Measurements from ENCODE around the gene CLCN1.
"Not testable (repeated sequence)": the region's sequence is repeated elsewhere in the genome, so short reads cannot be mapped to it uniquely, and the experiment has no call there.

CLCN1 gene

DNA sequence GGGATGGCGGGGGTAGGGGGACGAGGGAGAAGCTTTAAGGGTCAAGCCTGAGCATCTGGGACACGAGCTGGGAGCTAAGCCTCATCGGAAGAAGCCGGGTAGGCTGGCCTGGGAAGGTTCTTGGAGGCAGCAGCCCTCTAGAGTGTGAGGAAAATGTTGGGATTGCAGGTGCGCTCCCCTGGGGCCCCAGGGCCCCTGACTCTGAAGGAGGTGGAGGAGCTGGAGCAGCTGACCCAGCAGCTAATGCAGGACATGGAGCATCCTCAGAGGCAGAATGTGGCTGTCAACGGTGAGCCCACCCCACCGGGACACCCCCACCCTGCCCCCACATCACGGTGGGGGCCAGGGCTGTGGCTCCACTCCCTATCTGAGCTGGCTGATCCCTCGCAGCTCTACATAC, 72.1 kb downstream of the CLCN1 start:
- no peak for DNase-seq

DNA sequence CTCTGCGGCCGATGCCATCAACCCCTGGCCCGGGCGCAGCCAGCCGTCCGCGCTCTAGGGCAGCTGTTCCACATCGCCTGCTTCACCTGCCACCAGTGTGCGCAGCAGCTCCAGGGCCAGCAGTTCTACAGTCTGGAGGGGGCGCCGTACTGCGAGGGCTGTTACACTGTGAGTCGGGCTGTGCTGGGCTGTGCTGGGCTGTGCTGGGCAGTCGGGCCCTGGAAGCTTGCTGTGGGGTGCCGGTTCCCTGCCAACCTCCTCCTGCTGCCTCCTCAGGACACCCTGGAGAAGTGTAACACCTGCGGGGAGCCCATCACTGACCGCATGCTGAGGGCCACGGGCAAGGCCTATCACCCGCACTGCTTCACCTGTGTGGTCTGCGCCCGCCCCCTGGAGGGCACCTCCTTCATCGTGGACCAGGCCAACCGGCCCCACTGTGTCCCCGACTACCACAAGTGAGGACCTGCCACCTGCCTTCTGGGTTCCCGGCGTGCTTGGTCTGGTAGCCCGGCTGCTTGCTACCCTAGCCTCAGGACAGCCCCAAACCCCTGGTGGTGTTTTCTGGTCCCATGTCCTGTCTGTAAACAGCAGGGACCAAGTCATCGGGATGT, 72.7 kb downstream of the CLCN1 start:
- DNase-seq: no peak

DNA sequence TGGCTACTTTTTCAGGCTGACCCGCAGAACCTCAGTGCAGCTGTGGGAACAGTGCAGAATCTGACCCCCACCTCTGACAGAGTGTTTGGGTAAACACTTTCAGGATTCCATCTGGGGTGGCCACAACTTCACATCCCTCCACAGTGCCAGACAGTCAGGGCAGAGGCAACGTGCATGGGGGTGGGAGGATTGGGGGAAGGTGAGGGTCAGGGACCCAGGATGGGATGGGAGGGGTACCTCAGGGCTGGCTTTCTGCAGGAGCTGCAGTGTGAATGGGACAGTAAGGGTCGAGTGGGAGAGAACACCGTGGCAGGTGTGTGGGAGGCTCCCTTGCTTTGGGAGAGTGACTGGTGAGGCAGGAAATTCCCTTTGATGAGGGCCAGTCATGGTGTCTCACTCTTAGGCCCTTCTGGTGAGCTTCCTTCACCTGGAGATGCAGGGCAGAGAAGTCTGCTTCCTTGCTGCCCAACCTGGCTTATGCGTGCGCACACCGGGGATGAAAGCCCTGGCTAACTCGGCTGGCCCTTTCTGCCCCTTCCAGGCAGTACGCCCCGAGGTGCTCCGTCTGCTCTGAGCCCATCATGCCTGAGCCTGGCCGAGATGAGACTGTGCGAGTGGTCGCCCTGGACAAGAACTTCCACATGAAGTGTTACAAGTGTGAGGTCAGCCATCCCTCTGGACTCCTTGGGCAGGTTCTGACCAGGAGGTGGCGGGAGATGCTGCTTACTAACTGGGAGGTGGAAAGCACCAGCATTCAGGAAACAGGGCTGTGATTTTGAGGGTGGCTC, 73.6 kb downstream of the CLCN1 start:
- no peak for DNase-seq

DNA sequence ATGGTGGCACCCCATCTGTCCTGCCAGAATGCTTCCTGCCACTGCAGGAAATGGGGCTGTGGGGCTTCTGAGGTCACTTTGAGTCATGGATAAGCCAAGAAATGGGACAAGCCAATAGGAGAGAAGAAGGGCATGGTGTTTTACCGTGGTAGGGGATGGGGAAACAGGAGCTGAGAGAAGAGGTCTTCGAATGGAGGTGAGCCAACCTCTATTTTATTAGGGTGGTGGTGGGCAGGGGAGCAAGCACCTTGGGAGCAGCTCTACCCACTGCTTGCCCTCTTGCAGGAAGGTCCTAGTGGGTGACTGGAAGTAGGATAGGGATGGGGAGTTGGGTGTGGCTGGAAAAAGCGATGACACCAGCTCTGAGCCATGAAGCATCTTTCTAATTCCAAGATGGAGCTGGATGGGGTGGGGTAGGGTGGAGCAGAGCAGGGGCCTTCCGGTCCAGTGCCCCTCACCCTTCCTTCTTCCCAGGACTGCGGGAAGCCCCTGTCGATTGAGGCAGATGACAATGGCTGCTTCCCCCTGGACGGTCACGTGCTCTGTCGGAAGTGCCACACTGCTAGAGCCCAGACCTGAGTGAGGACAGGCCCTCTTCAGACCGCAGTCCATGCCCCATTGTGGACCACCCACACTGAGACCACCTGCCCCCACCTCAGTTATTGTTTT, 74.3 kb downstream of the CLCN1 start:
- DNase-seq: no peak

DNA sequence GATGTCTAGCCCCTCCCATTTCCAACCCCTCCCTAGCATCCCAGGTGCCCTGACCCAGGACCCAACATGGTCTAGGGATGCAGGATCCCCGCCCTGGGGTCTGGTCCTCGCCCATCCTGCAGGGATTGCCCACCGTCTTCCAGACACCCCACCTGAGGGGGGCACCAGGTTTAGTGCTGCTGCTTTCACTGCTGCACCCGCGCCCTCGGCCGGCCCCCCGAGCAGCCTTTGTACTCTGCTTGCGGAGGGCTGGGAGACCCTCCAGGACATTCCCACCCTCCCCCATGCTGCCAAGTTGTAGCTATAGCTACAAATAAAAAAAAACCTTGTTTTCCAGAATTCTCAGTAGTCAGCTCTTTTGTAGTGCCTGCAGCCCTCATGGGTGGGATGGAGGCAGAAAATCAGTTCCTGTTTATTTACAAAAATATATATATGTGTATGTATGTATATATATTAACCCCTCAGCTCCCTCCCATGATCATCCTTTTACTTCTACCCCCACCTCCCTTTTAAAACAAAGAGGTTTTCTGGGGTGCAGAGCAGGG, 74.9 kb downstream of the CLCN1 start:
- DNase-seq: no peak

DNA sequence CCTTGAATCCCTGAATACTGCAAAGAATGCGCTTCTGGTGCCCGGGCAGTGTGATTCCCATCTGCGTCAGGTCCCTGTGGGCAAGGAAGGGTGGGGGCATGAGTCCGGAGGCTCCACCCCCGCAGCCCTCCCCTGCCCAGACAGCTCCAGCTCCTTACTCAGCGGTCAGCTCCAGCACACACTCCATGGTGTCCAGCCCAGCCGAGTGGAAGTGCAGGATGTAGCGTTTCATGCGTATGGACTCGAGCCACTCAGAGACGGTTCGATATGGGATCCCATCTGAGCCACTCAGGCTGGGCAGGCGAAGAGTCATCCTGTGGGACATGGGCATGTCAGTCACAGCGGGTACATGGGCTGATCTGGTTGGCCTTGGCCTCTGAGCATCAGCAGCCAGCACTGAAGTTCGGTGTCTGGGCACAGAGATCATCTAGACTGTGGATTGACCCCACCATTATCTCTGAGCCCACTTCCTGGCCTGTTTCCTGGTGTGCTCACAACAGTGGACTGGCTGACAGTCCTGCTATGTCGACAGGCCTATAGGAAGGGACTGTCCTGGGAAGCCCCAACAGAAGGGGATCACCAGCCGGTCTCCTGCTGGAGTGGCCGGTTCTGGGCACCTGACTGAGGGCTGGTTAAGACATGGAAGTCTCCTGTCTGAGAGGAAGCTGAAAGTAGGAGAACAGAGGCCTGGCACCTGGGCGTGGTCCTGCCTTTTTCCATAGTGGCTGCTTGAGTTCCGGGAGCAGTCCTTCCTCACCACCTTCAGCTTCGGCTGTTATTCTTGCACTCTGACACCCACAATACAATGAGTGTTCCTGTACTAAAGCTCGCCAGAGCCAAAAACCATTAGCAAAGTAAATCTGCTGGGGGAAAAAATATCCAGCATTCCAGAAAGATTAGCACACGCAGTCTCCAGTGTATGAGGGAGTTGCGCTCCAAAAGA, 75.8 kb downstream of the CLCN1 start:
- DNase-seq: no peak

DNA sequence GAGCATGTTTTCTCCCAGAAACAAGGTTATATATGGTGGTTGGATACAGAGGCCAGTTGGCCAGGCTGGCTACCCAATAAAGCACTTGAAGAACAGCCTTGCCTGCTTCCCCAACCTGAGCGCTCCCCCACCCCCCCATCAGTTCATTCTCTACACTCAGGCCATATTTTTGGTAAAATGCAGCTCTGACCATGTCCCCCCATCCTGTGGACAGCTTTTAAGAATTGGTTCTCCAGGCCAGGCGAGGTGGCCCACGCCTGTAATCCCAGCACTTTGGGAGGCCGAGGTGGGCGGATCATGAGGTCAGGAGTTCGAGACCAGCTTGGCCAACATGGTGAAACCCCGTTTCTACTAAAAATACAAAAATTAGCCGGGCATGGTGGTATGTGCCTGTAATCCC, 76.5 kb downstream of the CLCN1 start:
- not testable (repeated sequence) for DNase-seq

DNA sequence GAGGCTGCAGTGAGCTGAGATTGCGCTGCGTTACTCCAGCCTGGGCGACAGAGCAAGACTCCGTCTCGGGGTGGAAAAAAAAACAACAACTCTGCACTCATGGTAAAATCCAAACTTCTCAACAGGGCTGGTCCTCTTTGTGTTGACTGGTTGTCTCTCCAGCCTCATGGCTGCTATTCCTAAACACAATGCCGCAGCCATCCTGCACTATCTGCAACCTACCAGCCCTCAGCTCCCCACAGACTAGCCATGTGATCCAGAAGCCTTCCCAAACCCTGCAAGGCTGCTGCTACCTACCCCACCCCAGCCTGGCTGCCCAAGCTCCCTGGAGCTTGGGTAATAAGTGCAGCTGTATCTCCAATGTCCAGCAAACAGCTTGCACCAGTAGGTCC, 77.0 kb downstream of the CLCN1 start:
- DNase-seq: no peak

DNA sequence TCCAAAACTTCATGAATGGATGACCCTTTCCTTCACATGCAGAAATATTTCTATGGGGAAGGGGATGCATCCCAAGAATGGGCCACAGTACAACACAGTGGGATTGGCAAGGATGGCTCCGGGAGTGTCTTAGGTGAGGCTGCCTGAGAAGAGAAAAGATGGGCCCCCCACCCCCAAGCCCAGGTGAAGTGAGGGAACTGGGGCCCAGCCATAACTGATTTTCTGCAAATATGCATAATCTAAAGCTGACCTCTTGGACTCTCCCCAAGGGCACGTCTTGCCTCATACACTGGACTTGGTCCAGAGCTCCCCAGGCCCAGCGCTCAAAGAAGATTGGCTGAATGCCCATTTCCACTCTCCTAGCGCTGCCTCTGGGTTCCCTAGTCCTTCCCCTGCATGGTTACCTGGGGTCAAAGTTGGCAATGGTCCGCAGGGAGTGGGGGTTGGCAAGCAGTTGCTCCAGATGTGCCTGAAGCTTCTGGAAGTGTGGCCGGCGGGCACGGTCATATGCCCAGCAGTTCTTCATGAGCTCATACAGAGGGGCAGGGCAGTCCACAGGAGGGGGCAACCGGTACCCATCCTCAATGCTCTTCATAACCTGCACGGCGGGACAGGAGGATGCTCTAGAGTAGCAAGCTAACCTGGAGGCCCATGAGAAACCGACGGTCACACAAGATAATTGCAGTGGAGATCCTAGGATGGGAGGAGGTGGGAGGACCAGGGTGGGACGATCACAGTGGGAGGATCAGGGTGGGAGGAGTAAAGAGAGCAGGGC, 77.5 kb downstream of the CLCN1 start:
- DNase-seq: no peak

DNA sequence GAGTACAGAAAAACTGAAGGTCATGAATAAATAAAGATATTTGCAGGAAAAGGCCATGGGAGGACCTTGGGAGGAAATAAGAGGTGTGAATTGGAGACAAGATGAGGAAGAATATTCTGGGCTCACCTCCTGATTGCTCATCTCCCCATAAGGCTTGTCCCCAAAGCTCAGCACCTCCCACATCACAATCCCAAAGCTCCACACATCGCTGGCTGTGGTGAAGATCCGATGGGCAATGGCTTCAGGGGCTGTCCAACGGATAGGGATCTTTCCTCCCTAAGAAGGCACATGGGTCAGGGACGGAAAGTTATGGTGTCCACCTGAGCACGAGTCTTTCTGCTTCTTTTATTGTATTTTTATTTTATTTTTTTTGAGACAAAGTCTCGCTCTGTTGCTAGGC, 78.2 kb downstream of the CLCN1 start:
- DNase-seq: no peak

DNA sequence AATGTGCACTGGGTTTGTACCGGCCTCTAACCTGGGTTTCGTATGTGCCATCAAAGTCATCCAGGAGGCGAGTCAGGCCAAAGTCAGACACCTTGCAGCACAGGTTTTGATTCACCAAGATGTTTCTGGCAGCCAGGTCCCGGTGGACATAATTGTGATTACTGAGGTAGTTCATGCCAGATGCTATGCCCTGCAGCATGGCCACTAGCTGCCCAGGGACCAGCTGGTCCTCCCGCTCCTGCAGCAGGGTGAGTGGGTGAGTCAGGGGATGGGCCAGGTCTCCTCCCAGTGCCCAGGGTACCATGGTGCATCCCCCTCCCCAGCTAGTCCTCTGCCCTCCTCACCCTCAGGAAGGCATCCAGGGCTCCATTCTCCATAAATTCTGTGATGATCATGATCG, 78.9 kb downstream of the CLCN1 start:
- DNase-seq: no peak

DNA sequence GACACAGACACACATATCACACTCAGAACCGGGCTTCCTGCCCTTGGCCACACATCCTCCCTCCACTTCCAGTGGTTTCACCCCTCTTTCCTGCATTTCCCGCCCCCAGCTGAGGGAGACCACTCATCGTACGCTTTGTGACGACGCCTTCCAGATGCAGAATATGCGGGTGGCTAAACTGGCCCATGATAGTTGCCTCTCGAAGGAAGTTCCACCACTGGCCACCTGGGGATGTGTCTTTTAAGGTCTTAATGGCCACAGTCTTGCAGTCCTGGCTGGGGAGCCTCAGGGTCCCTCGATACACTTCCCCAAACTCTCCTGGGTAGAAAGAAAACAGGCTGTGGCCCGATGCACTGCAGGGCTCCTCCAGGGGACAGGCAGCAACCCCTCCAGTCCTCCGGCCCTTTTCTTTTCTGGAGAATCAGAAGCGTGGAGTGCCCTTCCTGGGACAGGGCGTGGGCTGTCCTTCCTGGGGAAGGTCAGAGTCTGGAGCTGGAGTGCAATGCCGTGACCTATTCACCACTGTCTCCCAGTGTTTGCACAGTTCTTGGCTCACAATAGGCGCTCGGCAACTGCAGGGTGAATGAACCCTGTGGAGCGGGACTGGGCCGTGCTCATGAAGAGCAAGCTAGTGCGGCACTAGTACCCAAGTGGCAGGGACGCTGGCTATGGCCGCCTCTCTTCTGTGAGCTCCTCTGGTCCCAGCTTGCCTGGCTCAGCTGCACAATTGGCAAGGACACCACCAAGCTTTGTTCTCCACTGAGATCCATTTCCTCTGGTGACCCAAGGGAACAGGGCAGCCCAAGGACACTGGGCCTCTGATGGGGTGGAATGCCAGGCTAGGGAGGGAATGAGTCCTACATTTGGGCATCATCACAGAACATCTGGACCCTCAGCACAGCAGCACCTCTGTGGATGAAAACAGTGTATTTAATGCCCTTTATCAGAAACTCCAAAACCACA, 79.6 kb downstream of the CLCN1 start:
- DNase-seq: no peak

DNA sequence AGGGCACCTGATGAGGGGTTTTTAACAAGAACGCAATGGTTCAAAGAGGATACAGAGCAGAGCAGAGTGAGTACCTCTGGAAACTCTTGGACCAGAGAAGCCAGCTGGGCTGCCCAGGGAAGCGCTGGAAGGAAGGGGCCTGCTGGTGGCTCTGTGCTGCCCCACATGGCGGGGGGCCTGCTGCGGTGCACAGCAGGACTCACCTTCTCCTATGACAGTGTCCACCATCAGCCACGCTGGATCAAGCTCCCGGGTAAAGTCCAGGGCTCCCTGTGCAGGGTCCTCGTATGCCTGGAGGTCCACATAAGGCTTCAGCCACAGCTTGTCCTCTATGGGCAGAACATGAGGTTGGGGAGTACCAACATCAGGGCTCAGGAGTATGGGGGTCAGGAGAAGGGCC, 80.3 kb downstream of the CLCN1 start:
- DNase-seq: no peak

DNA sequence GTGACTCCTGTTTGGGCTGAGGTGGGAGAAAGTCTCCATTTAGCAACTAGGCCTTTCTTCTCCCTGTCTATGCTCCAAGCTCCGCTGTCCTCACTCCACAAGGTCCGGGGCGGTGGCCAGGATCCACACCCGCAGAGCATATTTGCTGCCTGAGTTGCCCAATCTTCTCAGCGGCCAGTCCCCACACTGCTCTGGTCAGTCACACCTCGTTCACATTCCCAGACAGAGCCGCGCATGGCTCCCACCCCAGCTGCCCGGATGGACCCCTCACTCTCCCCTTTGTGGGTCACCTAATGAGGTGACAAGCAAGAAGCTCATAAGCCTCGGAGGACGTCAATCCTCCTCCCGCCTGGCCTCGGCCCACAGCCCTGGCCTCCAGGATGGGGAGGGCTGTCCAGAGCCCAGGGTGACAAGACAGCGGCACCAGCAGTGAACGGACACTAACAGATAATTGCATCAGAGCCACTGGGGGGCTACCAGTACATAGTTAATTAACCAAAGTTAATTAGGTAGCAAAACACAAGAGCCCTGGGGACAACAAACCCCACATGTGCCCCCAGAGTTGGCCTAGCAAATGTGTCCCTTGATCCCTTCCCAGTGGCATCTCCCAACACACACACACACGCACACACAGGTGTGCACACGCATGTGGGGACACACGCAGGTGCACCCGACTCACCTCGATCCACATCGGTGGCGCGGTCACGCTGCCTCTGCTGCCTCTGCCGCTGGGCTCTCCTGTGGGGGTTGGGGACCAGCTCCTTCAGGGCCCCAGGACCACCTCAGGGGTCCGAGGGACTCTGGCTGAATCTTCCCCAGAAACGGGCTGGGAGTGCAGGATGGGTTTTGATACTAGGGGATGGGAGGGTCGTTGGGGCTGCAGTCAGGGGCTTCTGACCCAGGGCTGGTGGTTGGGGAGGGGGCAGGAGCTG, 81.0 kb downstream of the CLCN1 start:
- DNase-seq: no peak

DNA sequence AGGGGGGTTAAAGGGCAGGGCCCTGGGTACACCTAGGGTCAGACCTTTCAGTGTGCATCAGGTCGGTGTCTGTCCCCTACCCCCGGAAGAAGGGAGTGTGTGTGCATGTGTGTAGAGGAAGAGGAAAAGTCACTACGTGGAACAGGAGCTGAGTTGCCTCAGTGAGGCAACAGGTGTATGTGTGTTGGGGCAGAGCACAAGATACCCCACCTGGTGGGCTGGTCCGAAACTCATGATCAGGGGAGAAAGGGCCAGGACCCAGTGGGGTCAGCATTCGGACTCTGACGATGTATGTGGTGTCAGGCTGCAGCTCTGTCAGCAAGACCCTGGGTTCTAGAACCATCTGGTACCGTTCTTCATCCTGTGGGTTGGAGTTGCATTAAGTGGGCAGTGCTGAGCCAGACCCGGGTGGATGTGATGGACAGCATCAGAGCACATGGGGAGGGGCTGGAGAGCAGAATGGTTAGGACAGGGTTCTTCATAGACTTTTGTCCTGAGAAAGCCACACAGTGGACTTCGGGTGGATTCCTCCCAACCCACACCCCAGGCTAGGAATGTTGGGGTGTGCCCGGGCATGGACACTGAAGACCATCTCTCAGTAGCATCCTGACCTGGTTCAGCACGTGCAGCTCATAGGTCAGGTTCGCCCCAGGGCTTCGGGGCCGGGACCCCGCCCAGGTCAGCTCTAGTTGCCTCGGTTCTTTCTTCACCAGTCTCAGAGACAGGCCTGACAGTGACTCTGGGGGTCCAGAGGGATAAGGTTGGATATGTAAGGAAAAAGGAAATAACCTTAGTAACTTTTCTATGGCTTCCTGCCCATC, 82.0 kb downstream of the CLCN1 start:
- DNase-seq: no peak

DNA sequence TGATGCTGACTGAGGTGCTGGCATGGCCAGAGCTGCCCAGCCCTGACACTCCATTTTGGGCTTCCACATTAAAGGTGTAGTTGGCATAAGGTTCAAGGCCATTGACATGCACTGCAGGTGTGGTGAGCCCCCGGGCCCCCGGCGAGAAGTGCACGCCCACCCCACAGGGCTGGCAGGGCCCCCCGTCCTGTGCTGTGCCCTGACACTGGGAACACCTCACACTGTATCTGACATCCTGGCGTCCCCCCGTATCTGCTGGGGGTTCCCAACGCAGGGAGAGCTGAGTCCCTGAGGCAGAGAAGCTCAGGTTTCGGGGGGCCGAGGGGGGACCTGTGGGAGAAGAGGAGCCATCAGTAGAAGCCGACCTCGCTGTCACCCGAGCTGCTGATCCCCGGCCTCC, 82.7 kb downstream of the CLCN1 start:
- no peak for DNase-seq

DNA sequence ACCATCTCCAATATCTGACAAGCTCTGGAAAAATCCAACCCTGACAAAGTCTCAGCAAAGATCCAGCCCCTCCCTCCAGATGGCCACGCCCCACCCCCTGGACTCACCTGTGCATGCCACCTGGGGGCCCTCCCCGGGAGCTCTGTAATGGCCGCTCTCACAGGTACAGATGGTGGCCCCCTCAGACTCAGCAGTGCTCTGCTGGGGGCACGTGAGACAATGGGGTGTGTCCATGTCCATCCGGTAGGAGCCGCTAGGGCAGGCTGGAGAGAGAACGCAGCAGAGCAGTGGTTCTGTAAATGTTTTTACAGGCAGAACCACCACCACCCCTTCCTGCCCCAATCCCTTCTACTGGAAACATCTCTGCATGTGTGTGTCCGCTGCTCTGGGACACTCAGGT, 83.2 kb downstream of the CLCN1 start:
- no peak for DNase-seq

DNA sequence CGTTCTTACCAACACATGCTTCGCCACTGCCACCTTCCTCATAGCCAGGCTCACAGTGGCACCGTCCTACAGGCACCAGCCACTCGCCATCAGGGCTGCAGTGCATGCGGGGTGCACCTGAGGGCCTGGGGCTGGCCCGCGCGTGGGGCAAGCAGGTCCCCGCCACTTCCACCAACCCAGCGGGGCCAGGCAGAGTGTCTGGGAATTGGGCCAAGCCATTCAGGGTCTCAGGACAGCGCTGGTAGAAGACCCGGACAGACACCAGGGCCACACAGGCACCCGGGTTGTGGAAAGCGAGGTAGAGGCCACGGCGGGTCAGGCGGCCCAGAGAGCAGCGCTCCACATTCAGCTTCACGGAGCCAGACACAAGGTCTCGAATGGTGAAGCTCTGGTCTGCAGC, 83.7 kb downstream of the CLCN1 start:
- no peak for DNase-seq

DNA sequence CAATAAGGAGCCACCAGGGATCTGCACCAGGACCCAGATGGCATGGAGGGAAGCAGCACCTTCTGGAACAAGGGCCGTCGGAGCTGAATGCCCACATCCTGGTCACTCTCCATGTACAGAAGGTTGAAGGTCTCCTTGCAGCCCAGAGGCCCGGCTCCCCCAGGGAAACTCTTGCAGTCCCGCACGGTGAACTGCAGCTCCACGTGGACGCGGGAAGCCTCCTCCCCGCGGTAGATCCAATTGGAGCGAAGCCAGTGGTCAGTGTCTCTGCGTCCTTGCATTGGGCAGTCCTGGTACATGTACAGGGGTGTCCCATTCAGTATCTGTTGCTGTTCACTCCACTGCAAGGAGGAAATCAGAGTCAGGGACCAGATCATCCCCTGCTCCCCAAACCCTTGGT, 85.4 kb downstream of the CLCN1 start:
- DNase-seq: no peak

Data from DMS79 (cell line).